ENCODE results near the gene ATP11A.

DNA sequence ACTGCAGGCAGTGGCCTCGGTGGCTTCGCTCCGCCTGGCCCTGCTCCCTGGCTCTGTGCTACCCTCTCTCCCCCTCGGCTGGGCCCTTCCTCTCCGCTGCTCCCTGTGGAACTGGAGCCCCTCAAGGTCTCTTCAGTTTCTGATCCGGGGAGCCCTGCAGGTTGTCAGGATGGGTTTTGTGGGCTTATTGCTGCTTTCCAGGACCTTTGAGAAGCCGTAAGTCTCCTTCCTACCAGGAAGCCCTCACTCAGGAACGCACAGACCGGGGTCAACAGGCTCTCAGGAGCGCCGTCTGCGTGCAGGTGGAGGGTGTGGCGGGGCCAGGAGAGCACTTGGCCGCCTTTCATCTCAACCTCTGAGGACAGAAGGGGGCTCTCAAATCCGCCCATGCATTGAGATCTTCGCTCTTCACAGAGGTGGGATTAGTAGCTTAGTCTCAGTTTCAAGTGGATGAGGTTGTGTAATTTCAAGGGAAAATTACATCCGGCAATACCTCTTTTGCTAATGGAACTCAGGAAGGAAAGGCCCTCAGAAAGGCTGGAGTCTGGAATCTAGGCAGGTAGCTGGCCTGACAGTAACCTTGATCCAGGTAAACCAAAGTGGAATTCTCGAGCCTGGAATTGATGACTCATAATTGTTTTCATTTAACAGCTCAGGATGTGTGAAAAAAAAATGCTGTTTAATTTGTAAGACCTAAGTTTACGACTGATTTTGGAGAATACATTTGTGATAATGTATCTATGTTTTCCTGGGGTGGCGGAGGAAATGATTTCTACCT lies 102.0 kb downstream of the ATP11A start:
- TF ChIP-seq GATA2 (IDR thresholded peaks at IDR 0.05; ENCODE audit: low read depth, low read length) (no peak), GATA3 (IDR thresholded peaks at IDR 0.05; ENCODE audit: low read depth, low read length) (no peak)
